ACC112 (cell line): ENCODE results near the gene ASNSD1.
"Not testable (repeated sequence)": the region's sequence is repeated elsewhere in the genome, so short reads cannot be mapped to it uniquely, and the experiment has no call there.

Source experiments
- H2AFZ ChIP-seq: fragments of 200-600 bp; sonication (generic); one replicate; pipeline ENCODE4 v1.6.0; 2017; ENCODE audit warnings: antibody characterized with exemption, low read length; ENCODE audit not compliant: unreplicated experiment
- H3K27ac ChIP-seq: fragments of 200-600 bp; sonication (generic); 2 replicates; pipeline ENCODE4 v1.5.1; 2014; ENCODE audit warnings: low read depth, mild to moderate bottlenecking, antibody characterized with exemption, low read length, moderate library complexity
- H3K27me3 ChIP-seq: fragments of 200-600 bp; sonication (generic); 2 replicates; pipeline ENCODE4 v1.6.1; 2014; ENCODE audit warnings: mild to moderate bottlenecking, antibody characterized with exemption, low read length, moderate library complexity, mixed read lengths; ENCODE audit not compliant: insufficient read depth
- H3K36me3 ChIP-seq: fragments of 200-600 bp; sonication (generic); 2 replicates; pipeline ENCODE4 v1.6.1; 2016; ENCODE audit warnings: mild to moderate bottlenecking, antibody characterized with exemption, low read length, moderate library complexity, mixed read lengths; ENCODE audit not compliant: insufficient read depth
- H3K4me1 ChIP-seq: fragments of 200-600 bp; sonication (generic); one replicate; pipeline ENCODE4 v1.6.1; 2016; ENCODE audit warnings: low read length, mixed read lengths; ENCODE audit not compliant: insufficient read depth, unreplicated experiment, control insufficient read depth
- H3K4me3 ChIP-seq: fragments of 200-600 bp; sonication (generic); 2 replicates; pipeline ENCODE4 v1.5.1; 2014; ENCODE audit warnings: mild to moderate bottlenecking, low read depth, low read length
- H3K79me2 ChIP-seq: fragments of 200-600 bp; sonication (generic); one replicate; pipeline ENCODE4 v1.6.0; 2016; ENCODE audit warnings: low read length; ENCODE audit not compliant: control insufficient read depth, unreplicated experiment, insufficient read depth

Gene ASNSD1

GRCh38 chr2:189687796-189688195 lies 26.5 kb downstream of the ASNSD1 start:
- not testable (repeated sequence) for H3K27ac ChIP-seq, H3K36me3 ChIP-seq, H2AFZ ChIP-seq, H3K4me1 ChIP-seq, H3K4me3 ChIP-seq, H3K79me2 ChIP-seq, H3K27me3 ChIP-seq

GRCh38 chr2:189696223-189696622 lies 35.0 kb downstream of the ASNSD1 start:
- Histone ChIP-seq H3K79me2 (no peaks in the 10 kb centered on the region), H3K36me3 (no peaks in the 10 kb centered on the region), H3K4me1 (no peaks in the 10 kb centered on the region), H3K4me3 (no peak overlapping the region), H3K27ac (no peak overlapping the region), H3K27me3 (no peaks in the 10 kb centered on the region), H2AFZ (no peak overlapping the region)

- Histone ChIP-seq H3K4me3 (no peak overlapping the region), H3K27ac (no peak overlapping the region)
Observed at GRCh38 chr2:189698020-189698887, 37.0 kb downstream of the ASNSD1 start.

GRCh38 chr2:189700681-189701080 lies 39.4 kb downstream of the ASNSD1 start:
- Histone ChIP-seq H3K4me1 (no peaks in the 10 kb centered on the region), H3K79me2 (no peaks in the 10 kb centered on the region), H3K27ac (no peak overlapping the region), H3K4me3 (no peak overlapping the region), H3K27me3 (no peaks in the 10 kb centered on the region), H2AFZ (no peak overlapping the region), H3K36me3 (no peaks in the 10 kb centered on the region)

More at GRCh38 chr2:189698020-189698887, 37.0 kb downstream of the ASNSD1 start:
- H3K36me3 ChIP-seq, result no peaks in the 10 kb centered on the region
- no peaks in the 10 kb centered on the region for H3K27me3 ChIP-seq
- H3K4me1 ChIP-seq, result no peaks in the 10 kb centered on the region
- H3K79me2 ChIP-seq, result no peaks in the 10 kb centered on the region
- H2AFZ ChIP-seq, result no peak overlapping the region

- Histone ChIP-seq H3K27ac (no peak overlapping the region), H3K27me3 (no peaks in the 10 kb centered on the region), H3K36me3 (no peaks in the 10 kb centered on the region), H3K79me2 (no peaks in the 10 kb centered on the region), H3K4me3 (no peak overlapping the region), H2AFZ (no peak overlapping the region), H3K4me1 (no peaks in the 10 kb centered on the region)
Observed at GRCh38 chr2:189702071-189702470, 40.8 kb downstream of the ASNSD1 start.

GRCh38 chr2:189709501-189710221 lies 48.4 kb downstream of the ASNSD1 start:
- Histone ChIP-seq H2AFZ (no peak overlapping the region), H3K4me3 (no peak overlapping the region), H3K27ac (no peak overlapping the region), H3K36me3 (peaks cover 3% of the 10 kb centered on the region; the same call in 1 of the 2 replicates), H3K79me2 (no peaks in the 10 kb centered on the region), H3K27me3 (no peaks in the 10 kb centered on the region), H3K4me1 (no peaks in the 10 kb centered on the region)

- not testable (repeated sequence) for H2AFZ ChIP-seq, H3K36me3 ChIP-seq, H3K27me3 ChIP-seq, H3K79me2 ChIP-seq, H3K4me1 ChIP-seq, H3K27ac ChIP-seq, H3K4me3 ChIP-seq
Observed at GRCh38 chr2:189717593-189717992, 56.3 kb downstream of the ASNSD1 start.

GRCh38 chr2:189719571-189719970 lies 58.3 kb downstream of the ASNSD1 start:
- Histone ChIP-seq H3K27ac (no peak overlapping the region), H3K79me2 (no peaks in the 10 kb centered on the region), H3K4me1 (no peaks in the 10 kb centered on the region), H2AFZ (no peak overlapping the region), H3K36me3 (no peaks in the 10 kb centered on the region), H3K27me3 (no peaks in the 10 kb centered on the region), H3K4me3 (no peak overlapping the region)
